T-cell (primary cell): Measurements from ENCODE around the gene CAPN14. TPM values are rescaled to one million over a fixed set of nuclear protein-coding genes. Genes with fewer than 3 reads are reported as not detected.

Source experiments
- ATAC-seq, 4 experiments: fragments of 200-7000 bp in 3 of 4; fragments of 150-1000 bp in 1 of 4; cut with Tn5 transposase; replicated peaks in 1 of 4; 1 replicate in 3 of 4; 2 replicates in 1 of 4; pipeline ENCODE4 v1.10.0; 2021; ENCODE audit warnings: moderate library complexity in 3 of 4, mild to moderate bottlenecking in 2 of 4, moderate number of reproducible peaks in 1 of 4
- CTCF ChIA-PET, 2 donors: fragments of 300-600 bp; sonication (Branson Sonifier 250); formaldehyde crosslinking; loops; one replicate each; lab custom pipeline; 2022; ENCODE audit warnings: antibody characterized with exemption in 2 of 2; lab: Charles Lee
- POLR2A ChIA-PET, 2 donors: fragments of 300-600 bp; sonication (Branson Sonifier 250); formaldehyde crosslinking; loops; one replicate each; lab custom pipeline; 2022; ENCODE audit warnings: antibody characterized with exemption in 2 of 2; lab: Charles Lee
- DNase-seq, 35 experiments: peaks; one replicate each; pipeline versions ENCODE4 v3.0.0 to v3.0.0-alpha.2; 2013 to 2023
- H3K27ac ChIP-seq: one replicate; pipeline ENCODE4 v1.5.1; 2013; ENCODE audit warnings: low read length
- H3K27me3 ChIP-seq, 2 experiments: replicated peaks in 1 of 2; 1 replicate in 1 of 2; 2 replicates in 1 of 2; pipeline versions ENCODE4 v1.6.1 to v1.7.0; 2013; ENCODE audit warnings: low read length in 1 of 2, mixed read lengths in 1 of 2; ENCODE audit not compliant: control insufficient read depth in 2 of 2, insufficient read depth in 2 of 2; ENCODE audit errors: extremely low read depth in 1 of 2
- H3K36me3 ChIP-seq, 2 donors: 1 replicate in 1 of 2; 2 replicates in 1 of 2; pipeline versions ENCODE4 v1.6.1 to v1.7.0; 2013; ENCODE audit warnings: low read length in 1 of 2; ENCODE audit not compliant: control insufficient read depth in 2 of 2, insufficient read depth in 1 of 2; ENCODE audit errors: extremely low read depth in 1 of 2
- H3K4me1 ChIP-seq, 2 experiments: 1 replicate in 1 of 2; 2 replicates in 1 of 2; pipeline versions ENCODE4 v1.6.1 to v1.7.0; 2013; ENCODE audit warnings: low read length in 2 of 2, mixed read lengths in 1 of 2; ENCODE audit not compliant: insufficient read depth in 2 of 2, control insufficient read depth in 1 of 2; ENCODE audit errors: extremely low read depth in 1 of 2
- H3K4me3 ChIP-seq, 2 donors: 1 replicate in 1 of 2; 2 replicates in 1 of 2; pipeline versions ENCODE4 v1.5.1 to v1.7.0; 2013; ENCODE audit warnings: mild to moderate bottlenecking in 2 of 2, low read length in 1 of 2, moderate library complexity in 1 of 2; ENCODE audit not compliant: control insufficient read depth in 1 of 2; ENCODE audit errors: extremely low read depth in 1 of 2
- H3K9me3 ChIP-seq: 2 replicates; pipeline ENCODE4 v1.7.0; 2013
- H3K27ac Mint-ChIP-seq, 2 donors: one replicate each; pipeline ENCODE4 v1.8.0; 2020 to 2021; ENCODE audit warnings: mild to moderate bottlenecking in 2 of 2, mixed read lengths in 2 of 2
- H3K27me3 Mint-ChIP-seq, 2 donors: one replicate each; pipeline ENCODE4 v1.8.0; 2021 to 2022; ENCODE audit warnings: mixed read lengths in 2 of 2
- H3K36me3 Mint-ChIP-seq: one replicate; pipeline ENCODE4 v1.8.0; 2021; ENCODE audit warnings: mixed read lengths
- H3K4me1 Mint-ChIP-seq, 3 donors: one replicate each; pipeline ENCODE4 v1.8.0; 2020 to 2022; ENCODE audit warnings: mixed read lengths in 3 of 3, mild to moderate bottlenecking in 1 of 3
- H3K4me3 Mint-ChIP-seq, 3 donors: one replicate each; pipeline ENCODE4 v1.8.0; 2020 to 2022; ENCODE audit warnings: mild to moderate bottlenecking in 3 of 3, mixed read lengths in 3 of 3, moderate library complexity in 3 of 3
- H3K9me3 Mint-ChIP-seq, 3 donors: one replicate each; pipeline ENCODE4 v1.8.0; 2020 to 2022; ENCODE audit warnings: mixed read lengths in 3 of 3
- WGBS: methylation state at CpG from one replicate; pipeline ENCODE4 v1.1.5; 2013; ENCODE audit warnings: missing lambda C conversion rate; ENCODE audit not compliant: insufficient coverage; 5-methylcytosine and 5-hydroxymethylcytosine counted together
- total RNA-seq, 35 experiments: library from RNA in 6 of 35; stranded (reverse) in 6 of 35; fragments of 120-200 nt in 1 of 35; gene quantifications; one replicate each; pipeline versions ENCODE4 v1.2.1 to v1.2.4 and lab custom pipeline; 2013 to 2026

The CAPN14 gene
- total RNA-seq, 5 donors from 2014 or later (not counting 1 experiment from before 2014, with no cell fraction given): 0.15 to 0.76 (median 0.55) TPM

DNA sequence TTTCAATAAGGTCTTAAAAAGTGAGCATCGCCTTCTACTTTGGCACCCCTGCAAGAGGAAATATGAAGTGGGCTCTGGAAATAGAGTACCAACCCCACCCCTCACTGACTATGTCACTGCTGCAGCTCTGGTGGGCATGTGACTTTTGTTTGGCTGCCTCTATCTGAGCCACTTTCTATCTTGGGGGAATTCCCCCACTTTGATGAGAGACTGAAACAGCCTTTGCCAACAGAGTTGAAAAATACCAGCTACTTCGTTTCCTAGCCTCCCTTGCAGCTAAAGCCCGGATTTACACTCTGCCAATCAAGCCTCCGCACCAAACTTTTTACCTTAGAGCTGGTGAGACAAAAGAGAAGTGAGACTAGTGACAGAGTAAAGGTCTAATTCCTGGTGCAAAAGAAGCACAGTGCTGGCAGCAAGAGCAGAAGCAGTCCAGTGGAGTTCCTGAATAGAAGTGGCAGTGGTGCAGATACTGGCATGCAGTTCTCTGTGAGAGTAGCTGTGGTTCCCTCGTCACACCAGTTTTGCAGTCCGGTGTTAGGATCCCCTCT is 67.1 kb downstream of the CAPN14 start:
- no peak overlapping the region for H3K27ac ChIP-seq
- ATAC-seq: no peak
- Mint-ChIP-seq H3K36me3 (no peaks in the 10 kb centered on the region), H3K27me3 (peaks cover 7 to 12% of the 10 kb centered on the region in 2 donors), H3K9me3 (no peaks in the 10 kb centered on the region), H3K4me3 (no peak overlapping the region), H3K4me1 (no peaks in the 10 kb centered on the region), H3K27ac (no peak overlapping the region)
- CTCF ChIA-PET: interaction anchor here in 1 of 2 donors (0.6 kb wide), 1 partner anchor 17 kb away, joined by 3 read pairs; no protein-coding TSS in a partner anchor
- WGBS: 93% methylated on average over 2 of the region's 6 CpGs
- POLR2A ChIA-PET: no interaction called here
- H3K36me3 ChIP-seq: no peaks in the 10 kb centered on the region
- no peaks in the 10 kb centered on the region for H3K9me3 ChIP-seq
- no peaks in the 10 kb centered on the region for H3K27me3 ChIP-seq
- H3K4me3 ChIP-seq: no peak overlapping the region
- no peaks in the 10 kb centered on the region for H3K4me1 ChIP-seq
- no peak for DNase-seq

DNA sequence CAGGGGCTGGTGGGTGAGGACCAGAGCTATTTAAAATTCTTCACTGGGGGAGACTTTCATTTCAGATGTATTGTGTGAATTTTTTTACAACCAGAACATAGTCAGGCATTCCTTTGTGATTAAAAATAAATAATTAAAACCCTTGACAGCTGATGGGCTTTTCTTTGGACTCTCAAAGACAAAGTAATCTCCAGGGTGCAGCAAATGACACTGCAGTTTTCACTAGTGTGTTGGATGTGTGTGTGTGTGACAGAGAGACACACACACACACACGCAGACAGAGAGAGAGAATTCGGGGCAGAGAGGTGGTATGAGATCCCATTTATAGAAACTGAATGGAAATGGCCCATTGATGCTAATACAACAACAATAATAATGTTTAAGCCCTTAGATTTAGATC is 68.8 kb downstream of the CAPN14 start:
- no peak for ATAC-seq
- ChIA-PET POLR2A (no interaction called here), CTCF (no interaction called here)
- Mint-ChIP-seq H3K27ac (no peak overlapping the region), H3K36me3 (no peaks in the 10 kb centered on the region), H3K9me3 (no peaks in the 10 kb centered on the region), H3K4me1 (no peaks in the 10 kb centered on the region), H3K27me3 (peaks cover 7 to 12% of the 10 kb centered on the region in 2 donors), H3K4me3 (no peak overlapping the region)
- Histone ChIP-seq H3K27ac (no peak overlapping the region), H3K36me3 (no peaks in the 10 kb centered on the region), H3K27me3 (no peaks in the 10 kb centered on the region), H3K9me3 (no peaks in the 10 kb centered on the region), H3K4me3 (no peak overlapping the region), H3K4me1 (no peaks in the 10 kb centered on the region)
- no CpG with 5 or more reads among the region's 2 CpGs for WGBS
- no peak for DNase-seq

DNA sequence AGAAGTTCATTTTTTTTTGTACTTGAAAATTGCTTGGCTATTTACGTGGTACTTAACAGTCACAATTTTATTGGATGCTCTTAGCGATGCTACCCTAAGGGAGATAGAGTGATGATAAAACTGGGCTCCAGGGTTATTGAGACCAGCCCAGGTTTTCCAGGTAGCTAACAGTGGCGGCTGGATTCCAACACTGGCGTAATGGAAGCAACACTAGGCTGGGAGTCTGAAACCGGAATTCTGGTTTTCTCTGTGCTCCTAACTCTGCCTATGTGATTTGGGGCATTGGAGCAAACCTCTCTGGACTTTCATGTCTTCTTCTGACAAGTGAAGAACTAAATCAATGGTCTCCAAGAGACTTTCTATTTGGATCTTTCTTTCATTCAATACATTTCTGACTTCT is 69.7 kb downstream of the CAPN14 start:
- H3K36me3 ChIP-seq: no peaks in the 10 kb centered on the region
- H3K4me1 Mint-ChIP-seq: no peaks in the 10 kb centered on the region
- H3K4me3 Mint-ChIP-seq: no peak overlapping the region
- H3K4me3 ChIP-seq: no peak overlapping the region
- no peaks in the 10 kb centered on the region for H3K36me3 Mint-ChIP-seq
- H3K27me3 ChIP-seq: no peaks in the 10 kb centered on the region
- no peaks in the 10 kb centered on the region for H3K9me3 Mint-ChIP-seq
- ATAC-seq (no peak), DNase-seq (no peak)
- no peaks in the 10 kb centered on the region for H3K4me1 ChIP-seq
- ChIA-PET CTCF (no interaction called here), POLR2A (no interaction called here)
- 91% methylated on average over 5 of the region's 5 CpGs for WGBS
- no peak overlapping the region for H3K27ac Mint-ChIP-seq
- H3K27me3 Mint-ChIP-seq: peaks cover 7 to 12% of the 10 kb centered on the region in 2 donors
- H3K27ac ChIP-seq: no peak overlapping the region
- H3K9me3 ChIP-seq: no peaks in the 10 kb centered on the region

DNA sequence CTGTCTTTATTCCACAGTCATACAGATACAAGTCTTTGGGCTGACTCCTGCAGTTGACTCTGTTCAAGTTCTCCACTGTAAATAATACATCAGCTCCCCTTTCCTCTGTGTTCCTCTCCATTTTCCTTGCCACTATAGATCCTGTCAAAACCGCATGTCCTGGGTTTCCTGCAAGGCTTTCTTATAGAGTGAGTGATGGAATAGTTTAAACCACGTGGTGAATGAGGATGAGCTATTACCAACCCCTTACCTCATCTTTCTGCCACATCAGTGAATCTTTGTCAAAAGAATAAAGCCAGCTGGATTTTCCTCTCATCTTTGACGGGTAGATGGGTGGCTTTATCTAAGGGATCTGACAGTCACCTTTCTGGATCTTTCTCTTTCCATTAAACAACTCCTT is 75.2 kb downstream of the CAPN14 start:
- Mint-ChIP-seq H3K36me3 (no peaks in the 10 kb centered on the region), H3K27ac (no peak overlapping the region), H3K4me3 (no peak overlapping the region), H3K9me3 (no peaks in the 10 kb centered on the region), H3K27me3 (peaks cover 6 to 21% of the 10 kb centered on the region in 2 donors), H3K4me1 (peaks cover under 1 to 3% (median 1%) of the 10 kb centered on the region in 3 donors)
- H3K4me1 ChIP-seq: peaks cover under 1 to 9% of the 10 kb centered on the region in 2 experiments
- ATAC-seq (no peak), DNase-seq (no peak)
- CTCF ChIA-PET: no interaction called here
- no CpG with 5 or more reads among the region's 3 CpGs for WGBS
- no peaks in the 10 kb centered on the region for H3K36me3 ChIP-seq
- H3K9me3 ChIP-seq: no peaks in the 10 kb centered on the region
- no peak overlapping the region for H3K4me3 ChIP-seq
- no peak overlapping the region for H3K27ac ChIP-seq
- POLR2A ChIA-PET: no interaction called here
- peaks cover 0 to 13% of the 10 kb centered on the region in 2 experiments for H3K27me3 ChIP-seq

DNA sequence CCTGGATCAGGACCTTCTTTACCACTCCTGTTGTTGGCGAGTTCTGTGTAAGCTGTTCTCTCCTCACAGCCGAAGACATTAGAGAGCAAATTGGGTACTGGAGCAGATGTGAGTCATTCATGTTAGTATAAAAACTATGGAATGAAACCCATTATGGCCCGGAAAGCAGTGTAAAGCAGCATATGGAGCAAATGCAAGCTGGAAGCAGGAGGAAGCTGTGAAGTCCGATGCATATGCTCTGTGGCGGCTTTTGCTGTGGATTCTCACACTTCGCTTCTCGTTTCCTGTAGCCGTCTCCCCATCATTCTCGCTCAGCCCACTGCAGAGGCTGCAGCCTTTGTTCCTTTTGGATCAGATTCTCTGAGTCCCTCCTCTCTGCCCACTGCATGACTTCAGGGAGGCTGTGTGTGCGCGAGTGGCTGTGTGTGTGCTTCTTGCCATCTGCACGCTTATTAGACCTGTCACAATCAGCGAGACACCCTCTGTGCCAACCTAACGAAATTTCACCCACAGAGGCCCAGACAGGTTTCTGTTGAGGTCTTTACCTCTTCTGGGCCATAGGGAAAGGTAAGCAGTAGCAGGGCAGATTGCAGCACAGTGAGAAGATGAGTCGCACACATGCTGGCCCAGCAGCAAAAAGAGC is 75.8 kb downstream of the CAPN14 start:
- POLR2A ChIA-PET: no interaction called here
- no peak overlapping the region for H3K4me3 Mint-ChIP-seq
- peaks cover 2 to 14% of the 10 kb centered on the region in 2 experiments for H3K4me1 ChIP-seq

DNA sequence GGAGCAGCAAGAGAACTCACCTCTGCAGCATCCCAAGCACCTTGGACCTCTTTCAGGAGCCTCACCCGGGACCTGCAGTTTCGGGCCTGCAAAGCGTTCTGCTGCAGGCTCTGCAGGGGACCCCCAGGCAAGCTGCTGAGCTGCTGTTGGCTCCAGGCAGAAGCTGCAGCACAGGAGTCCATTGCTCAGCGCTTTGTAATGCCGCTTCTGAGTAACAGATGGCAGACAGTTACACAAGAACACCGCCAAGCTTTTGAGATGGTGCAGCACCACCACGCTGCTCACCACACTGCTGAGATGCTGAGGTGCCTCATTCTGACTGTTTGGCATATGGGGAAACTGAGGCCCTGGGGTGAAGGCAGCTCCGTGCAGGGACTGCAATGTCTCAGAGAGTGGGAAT is 77.2 kb downstream of the CAPN14 start:
- H3K27ac Mint-ChIP-seq: no peak overlapping the region
- Histone ChIP-seq H3K4me3 (no peak overlapping the region), H3K27me3 (peaks cover 0 to 27% of the 10 kb centered on the region in 2 experiments), H3K9me3 (no peaks in the 10 kb centered on the region), H3K27ac (no peak overlapping the region), H3K4me1 (peaks cover 2 to 14% of the 10 kb centered on the region in 2 experiments), H3K36me3 (no peaks in the 10 kb centered on the region)
- POLR2A ChIA-PET: no interaction called here
- CTCF ChIA-PET: no interaction called here
- peaks cover 10 to 11% (median 10%) of the 10 kb centered on the region in 3 donors for H3K4me1 Mint-ChIP-seq
- H3K36me3 Mint-ChIP-seq: no peaks in the 10 kb centered on the region
- ATAC-seq (no peak), DNase-seq (no peak)
- peaks cover 25 to 41% of the 10 kb centered on the region in 2 donors for H3K27me3 Mint-ChIP-seq
- WGBS: 91% methylated on average over 7 of the region's 8 CpGs
- no peak overlapping the region for H3K4me3 Mint-ChIP-seq
- no peaks in the 10 kb centered on the region for H3K9me3 Mint-ChIP-seq

More for the DNA sequence above, 75.8 kb downstream of the CAPN14 start:
- CTCF ChIA-PET: no interaction called here
- no peaks in the 10 kb centered on the region for H3K9me3 ChIP-seq
- Mint-ChIP-seq H3K27me3 (peaks cover 12 to 27% of the 10 kb centered on the region in 2 donors), H3K27ac (no peak overlapping the region), H3K4me1 (peaks cover 6 to 8% (median 7%) of the 10 kb centered on the region in 3 donors), H3K9me3 (no peaks in the 10 kb centered on the region), H3K36me3 (no peaks in the 10 kb centered on the region)
- no peaks in the 10 kb centered on the region for H3K36me3 ChIP-seq
- DNase-seq: no peak
- ATAC-seq: no peak
- no peak overlapping the region for H3K27ac ChIP-seq
- H3K27me3 ChIP-seq: peaks cover 0 to 19% of the 10 kb centered on the region in 2 experiments
- 89% methylated on average over 12 of the region's 15 CpGs for WGBS
- H3K4me3 ChIP-seq: no peak overlapping the region
